Caco-2 (cell line): ENCODE measurements around the gene SYT1. TPM values are rescaled to one million over a fixed set of nuclear protein-coding genes. Genes with fewer than 3 reads are reported as not detected.
A peak's percentile ranks its signal among the peaks of the same experiment; 100 is the strongest.

Experiments used
- Bru-seq: library from RNA; stranded (reverse); fragments of 400-500 nt; gene quantifications from one replicate; lab custom pipeline; 2021; lab: Mats Ljungman, UMichigan
- BruChase-seq, 2 experiments: library from RNA; stranded (reverse); fragments of 400-500 nt; gene quantifications; one replicate each; lab custom pipeline; 2021; lab: Mats Ljungman, UMichigan
- BruUV-seq: library from RNA; stranded (reverse); fragments of 400-500 nt; replicated peaks from 2 replicates; lab custom pipeline; 2021; lab: Mats Ljungman, UMichigan
- CTCF ChIA-PET: fragments of 300-600 bp; sonication (Branson Sonifier 250); formaldehyde crosslinking; loops from one replicate; lab custom pipeline; 2022; ENCODE audit warnings: antibody characterized with exemption; lab: Charles Lee
- POLR2A ChIA-PET: fragments of 300-600 bp; sonication (Branson Sonifier 250); formaldehyde crosslinking; loops from one replicate; lab custom pipeline; 2022; ENCODE audit warnings: antibody characterized with exemption; lab: Charles Lee
- DNase-seq, 2 experiments: peaks; one replicate each; pipeline versions ENCODE4 v3.0.0 to v3.0.0-alpha.2; 2020 to 2022
- H3K27me3 ChIP-seq: replicated peaks from 2 replicates; pipeline ENCODE4 v1.6.0; 2011; ENCODE audit warnings: low read length; ENCODE audit not compliant: control insufficient read depth, insufficient read depth
- H3K36me3 ChIP-seq: 2 replicates; pipeline ENCODE4 v1.5.1; 2011; ENCODE audit warnings: low read length; ENCODE audit not compliant: control insufficient read depth, insufficient read depth
- H3K4me1 ChIP-seq: fragments of 250-450 bp; sonication (Bioruptor Pico); 2 replicates; pipeline ENCODE4 v1.5.1; 2020; ENCODE audit warnings: mild to moderate bottlenecking
- H3K4me3 ChIP-seq: 2 replicates; pipeline ENCODE4 v1.5.1; 2011; ENCODE audit warnings: low read depth, mild to moderate bottlenecking, control low read depth, low read length
- H3K9me3 ChIP-seq: fragments of 250-450 bp; sonication (Bioruptor Pico); 2 replicates; pipeline ENCODE4 v1.5.1; 2020; ENCODE audit warnings: mild to moderate bottlenecking, moderate library complexity
- H3K27ac Mint-ChIP-seq: one replicate; pipeline ENCODE4 v1.8.0; 2022; ENCODE audit warnings: mixed read lengths; ENCODE audit not compliant: unreplicated experiment
- H3K27me3 Mint-ChIP-seq: one replicate; pipeline ENCODE4 v1.8.0; 2022; ENCODE audit warnings: mixed read lengths; ENCODE audit not compliant: insufficient read depth, unreplicated experiment
- H3K36me3 Mint-ChIP-seq: one replicate; pipeline ENCODE4 v1.8.0; 2022; ENCODE audit warnings: mild to moderate bottlenecking, mixed read lengths; ENCODE audit not compliant: insufficient read depth, unreplicated experiment
- H3K4me1 Mint-ChIP-seq: one replicate; pipeline ENCODE4 v1.8.0; 2022; ENCODE audit warnings: low read depth, mixed read lengths; ENCODE audit not compliant: unreplicated experiment
- H3K4me3 Mint-ChIP-seq: one replicate; pipeline ENCODE4 v1.8.0; 2022; ENCODE audit warnings: mild to moderate bottlenecking, moderate library complexity, mixed read lengths; ENCODE audit not compliant: unreplicated experiment
- H3K9me3 Mint-ChIP-seq: one replicate; pipeline ENCODE4 v1.8.0; 2022; ENCODE audit warnings: mixed read lengths; ENCODE audit not compliant: unreplicated experiment
- intact Hi-C: fragments of 100-400 bp; cut with micrococcal nuclease; formaldehyde crosslinking; loops from one replicate; pipeline ENCODE4 v1.10.0; 2022; ENCODE audit not compliant: unreplicated experiment
- long read RNA-seq: library from polyadenylated mRNA; stranded (forward); transcript quantifications from one replicate; pipeline ENCODE4 v2.0.0, GENCODE V29; 2022
- total RNA-seq: library from RNA; stranded (reverse); gene quantifications from 2 replicates; pipeline ENCODE4 v1.2.3, GENCODE V29; 2022
- TF ChIP-seq, protein P1 (sequence below), 2 experiments: fragments of 200-600 bp in 1 of 2; IDR thresholded peaks; 1 replicate in 1 of 2; 2 replicates in 1 of 2; pipeline versions ENCODE4 v1.5.1 to v1.8.0; 2011 to 2022; ENCODE audit warnings: antibody characterized with exemption in 1 of 2, control low read depth in 1 of 2, inconsistent platforms in 1 of 2, low read depth in 1 of 2, low read length in 1 of 2, mild to moderate bottlenecking in 1 of 2, moderate library complexity in 1 of 2; ENCODE audit not compliant: insufficient read depth in 1 of 2, severe bottlenecking in 1 of 2, unreplicated experiment in 1 of 2

SYT1 gene
- total RNA-seq (0.39 and 1.2 TPM in 2 replicates), Bru-seq, nascent RNA (percentile 24 among the genes with signal in this experiment), BruChase-seq, experiment 1, labeled RNA remaining after a 2-hour chase (percentile 21 among the genes with signal in this experiment), BruChase-seq, experiment 2, labeled RNA remaining after a 6-hour chase (percentile 16 among the genes with signal in this experiment)
- long read RNA-seq: 0 reads

DNA sequence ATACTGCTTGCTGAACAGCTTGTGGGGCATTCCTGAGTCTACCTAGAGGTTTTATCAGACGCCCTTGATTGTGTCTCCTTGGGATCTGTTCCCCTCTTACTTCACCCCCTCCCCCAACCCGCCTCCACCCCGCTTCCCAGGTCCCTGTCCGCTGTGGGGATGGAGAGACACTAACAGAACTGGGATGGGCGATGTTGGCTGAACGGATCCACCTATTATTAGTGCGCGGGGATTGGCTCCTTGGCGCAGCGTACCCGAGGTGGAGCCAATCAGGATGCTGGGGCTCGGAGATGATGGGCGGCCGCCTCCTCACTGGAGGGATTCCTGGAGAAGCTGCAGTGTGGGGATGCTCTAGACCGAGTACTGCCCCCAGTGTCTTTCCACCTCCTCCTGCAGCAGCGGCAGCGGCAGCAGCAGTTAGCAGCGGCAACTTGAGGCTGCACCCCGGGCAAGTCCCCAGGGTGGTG is at the start of gene SYT1:
SYT1 (plus strand) TSS at position 372 of the 467 bp plus-strand sequence.
- ChIA-PET CTCF (no interaction called here), POLR2A (no interaction called here)
- Mint-ChIP-seq H3K36me3 (no peaks in the 10 kb centered on the region), H3K4me3 (peak within 1 kb of the TSS; percentile 84), H3K4me1 (peaks cover 11% of the 10 kb centered on the region), H3K27me3 (peaks cover 15% of the 10 kb centered on the region), H3K9me3 (no peaks in the 10 kb centered on the region), H3K27ac (no peak within 1 kb of the TSS)
- Histone ChIP-seq H3K27me3 (no peaks in the 10 kb centered on the region), H3K9me3 (no peaks in the 10 kb centered on the region), H3K36me3 (no peaks in the 10 kb centered on the region), H3K4me3 (peak within 1 kb of the TSS; percentile 29), H3K4me1 (peaks cover 8% of the 10 kb centered on the region)
- TF ChIP-seq, protein P1, sequence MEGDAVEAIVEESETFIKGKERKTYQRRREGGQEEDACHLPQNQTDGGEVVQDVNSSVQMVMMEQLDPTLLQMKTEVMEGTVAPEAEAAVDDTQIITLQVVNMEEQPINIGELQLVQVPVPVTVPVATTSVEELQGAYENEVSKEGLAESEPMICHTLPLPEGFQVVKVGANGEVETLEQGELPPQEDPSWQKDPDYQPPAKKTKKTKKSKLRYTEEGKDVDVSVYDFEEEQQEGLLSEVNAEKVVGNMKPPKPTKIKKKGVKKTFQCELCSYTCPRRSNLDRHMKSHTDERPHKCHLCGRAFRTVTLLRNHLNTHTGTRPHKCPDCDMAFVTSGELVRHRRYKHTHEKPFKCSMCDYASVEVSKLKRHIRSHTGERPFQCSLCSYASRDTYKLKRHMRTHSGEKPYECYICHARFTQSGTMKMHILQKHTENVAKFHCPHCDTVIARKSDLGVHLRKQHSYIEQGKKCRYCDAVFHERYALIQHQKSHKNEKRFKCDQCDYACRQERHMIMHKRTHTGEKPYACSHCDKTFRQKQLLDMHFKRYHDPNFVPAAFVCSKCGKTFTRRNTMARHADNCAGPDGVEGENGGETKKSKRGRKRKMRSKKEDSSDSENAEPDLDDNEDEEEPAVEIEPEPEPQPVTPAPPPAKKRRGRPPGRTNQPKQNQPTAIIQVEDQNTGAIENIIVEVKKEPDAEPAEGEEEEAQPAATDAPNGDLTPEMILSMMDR (IDR thresholded peaks at IDR 0.05; ENCODE audit: insufficient read depth in 1 of 2, low read depth in 1 of 2, low read length in 1 of 2, severe bottlenecking in 1 of 2, unreplicated experiment in 1 of 2): no peak
- intact Hi-C loops: no loop called here
- DNase-seq: peak; percentile 48 to 71
- no TSS peak for BruUV-seq

DNA sequence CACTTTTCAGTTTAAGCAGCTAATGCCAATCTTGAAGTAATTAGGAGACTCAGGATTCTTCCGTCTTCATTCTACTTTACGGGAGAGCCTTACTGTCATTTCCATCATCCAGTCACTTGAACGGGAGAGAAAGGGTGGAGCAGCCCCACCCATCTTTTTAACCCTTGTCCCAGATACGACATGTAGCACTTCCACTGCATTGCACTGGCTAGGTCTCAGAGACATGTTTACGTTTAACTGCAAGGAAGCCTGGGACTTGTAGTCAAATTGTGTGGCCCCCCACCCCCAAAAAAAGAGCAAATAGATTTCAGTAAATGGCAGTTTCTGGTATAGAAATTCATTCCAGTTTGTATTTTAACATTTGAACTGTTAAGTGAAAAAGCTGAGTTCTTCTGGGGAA is 46.1 kb upstream of the SYT1 start:
- no TSS peak for BruUV-seq
- POLR2A ChIA-PET: no interaction called here
- H3K4me1 Mint-ChIP-seq: no peaks in the 10 kb centered on the region
- no peaks in the 10 kb centered on the region for H3K36me3 ChIP-seq
- H3K9me3 Mint-ChIP-seq: no peaks in the 10 kb centered on the region
- no peak for DNase-seq
- H3K4me3 Mint-ChIP-seq: no peak overlapping the region
- no peak overlapping the region for H3K27ac Mint-ChIP-seq
- TF ChIP-seq, protein P1 (IDR thresholded peaks at IDR 0.05; ENCODE audit: insufficient read depth in 1 of 2, low read depth in 1 of 2, low read length in 1 of 2, severe bottlenecking in 1 of 2, unreplicated experiment in 1 of 2): no peak
- no peaks in the 10 kb centered on the region for H3K36me3 Mint-ChIP-seq
- no peak overlapping the region for H3K4me3 ChIP-seq
- H3K4me1 ChIP-seq: no peaks in the 10 kb centered on the region
- H3K27me3 ChIP-seq: no peaks in the 10 kb centered on the region
- CTCF ChIA-PET: no interaction called here
- intact Hi-C loops: no loop called here
- no peaks in the 10 kb centered on the region for H3K9me3 ChIP-seq
- H3K27me3 Mint-ChIP-seq: peaks cover 2% of the 10 kb centered on the region

DNA sequence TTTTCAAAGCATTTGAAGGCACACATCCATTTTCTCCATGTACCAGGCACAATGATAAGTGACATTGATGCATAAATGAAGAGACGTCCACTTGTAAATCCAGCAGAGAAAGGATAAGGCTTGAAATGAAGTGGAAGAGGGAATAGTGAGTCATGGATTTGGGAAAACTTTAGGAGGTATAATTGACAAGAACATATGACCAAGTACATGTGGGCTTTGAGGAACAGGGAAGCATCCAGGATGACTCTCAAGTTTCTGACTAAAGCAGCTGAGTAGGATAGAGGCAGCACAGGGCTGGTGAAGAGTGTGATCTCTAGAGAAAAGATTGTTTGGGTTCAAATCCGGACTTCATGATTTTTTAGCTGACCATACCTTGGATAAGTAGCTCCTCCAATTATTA is 43.6 kb upstream of the SYT1 start:
- no TSS peak for BruUV-seq
- POLR2A ChIA-PET: no interaction called here

More for the DNA sequence above, 43.6 kb upstream of the SYT1 start:
- CTCF ChIA-PET: no interaction called here
- TF ChIP-seq, protein P1 (IDR thresholded peaks at IDR 0.05; ENCODE audit: insufficient read depth in 1 of 2, low read depth in 1 of 2, low read length in 1 of 2, severe bottlenecking in 1 of 2, unreplicated experiment in 1 of 2): no peak
- DNase-seq: no peak
- H3K4me1 ChIP-seq: no peaks in the 10 kb centered on the region
- H3K4me1 Mint-ChIP-seq: no peaks in the 10 kb centered on the region
- intact Hi-C loops: no loop called here
- no peaks in the 10 kb centered on the region for H3K9me3 Mint-ChIP-seq
- no peaks in the 10 kb centered on the region for H3K36me3 Mint-ChIP-seq
- no peak overlapping the region for H3K4me3 ChIP-seq
- H3K27me3 ChIP-seq: no peaks in the 10 kb centered on the region
- no peaks in the 10 kb centered on the region for H3K36me3 ChIP-seq
- no peaks in the 10 kb centered on the region for H3K9me3 ChIP-seq
- H3K27ac Mint-ChIP-seq: no peak overlapping the region
- no peak overlapping the region for H3K4me3 Mint-ChIP-seq
- H3K27me3 Mint-ChIP-seq: no peaks in the 10 kb centered on the region
